ENCODE results near the gene FAM181A. TPM values are rescaled to one million over a fixed set of nuclear protein-coding genes. Genes with fewer than 3 reads are reported as not detected.

FAM181A gene
- total and polyA plus RNA-seq, 9 of the 15 experiments (the other 6 are each of a cell fraction or from before 2014, with no cell fraction given), result not detected

DNA sequence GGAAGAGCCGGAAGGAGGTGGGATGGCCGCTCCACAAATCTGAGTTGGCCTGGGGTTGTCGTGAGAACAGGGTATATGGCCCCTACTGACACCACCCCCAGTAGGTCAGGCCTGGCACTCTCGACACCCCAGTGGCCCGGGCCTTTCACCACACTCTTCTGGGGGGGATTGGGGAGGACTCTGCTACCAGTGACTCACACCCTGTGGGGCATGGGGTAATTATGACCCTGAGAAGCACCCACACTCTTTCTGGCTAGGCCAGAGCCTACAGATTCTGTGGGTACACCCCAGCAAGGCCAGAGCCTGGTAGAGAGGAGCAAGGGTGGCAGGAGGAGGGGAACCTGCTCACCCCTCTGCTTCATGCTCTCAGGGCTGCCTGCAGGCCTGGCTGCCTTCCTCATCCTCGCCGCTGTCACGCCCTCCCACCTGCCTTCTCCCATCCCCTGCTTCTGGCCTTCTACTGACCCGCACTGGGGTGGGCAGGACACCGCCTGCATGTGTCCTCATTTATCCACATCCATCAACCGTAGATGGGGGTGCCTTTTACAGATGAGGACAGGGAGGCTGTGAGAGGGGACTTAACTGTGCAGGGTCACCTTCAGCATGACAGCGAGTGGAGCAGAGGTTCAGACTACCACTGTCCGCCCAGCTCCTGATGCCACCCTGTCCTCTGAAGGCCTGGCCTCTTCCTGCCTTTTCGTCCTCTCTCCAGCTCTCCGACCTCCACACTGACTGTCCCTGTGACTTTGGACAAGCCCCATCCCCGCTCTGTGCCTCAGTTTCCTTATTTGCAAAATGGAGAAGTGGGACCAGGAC is 30.8 kb downstream of the FAM181A start:
- Histone ChIP-seq H4K20me1 (replicated peaks; ENCODE audit: control insufficient read depth, insufficient read depth, low read length) (no peaks in the 10 kb centered on the region), H3K9me3 (replicated peaks; ENCODE audit: control insufficient read depth, insufficient read depth, low read depth, low read length) (no peaks in the 10 kb centered on the region), H3K36me3 (ENCODE audit: control insufficient read depth, insufficient read depth, low read length) (no peaks in the 10 kb centered on the region), H3K4me3 (no peak overlapping the region), H3K9ac (ENCODE audit: insufficient read depth in 1 of 2, low read depth in 2 of 2, low read length in 2 of 2) (no peak overlapping the region), H3K27ac (ENCODE audit: extremely low read depth, low read depth, low read length) (no peak overlapping the region), H3K79me2 (ENCODE audit: control insufficient read depth, insufficient read depth, low read length) (no peaks in the 10 kb centered on the region), H3K27me3 (ENCODE audit: control insufficient read depth in 2 of 2, insufficient read depth in 2 of 2, low read length in 2 of 2) (peaks cover 2 to 20% of the 10 kb centered on the region in 2 experiments; a peak in 2 of 5 replicates), H2AFZ (ENCODE audit: low read depth, low read length) (no peak overlapping the region), H3K4me1 (replicated peaks in 1 of 2; ENCODE audit: control insufficient read depth in 2 of 2, insufficient read depth in 2 of 2, low read length in 2 of 2) (peaks cover 0 to 8% of the 10 kb centered on the region in 2 experiments; a peak in 1 of 5 replicates), H3K4me2 (ENCODE audit: insufficient read depth, low read length) (no peak overlapping the region), H3K9me1 (ENCODE audit: control insufficient read depth, insufficient read depth, low read length) (no peaks in the 10 kb centered on the region)
- WGBS (ENCODE audit: insufficient coverage, low coverage, missing lambda C conversion rate), result 5% methylated on average over 8 of the region's 16 CpGs
- BruUV-seq (replicated peaks), result no TSS peak
- intact Hi-C loops (cut with micrococcal nuclease) (no loop called here), in situ Hi-C loops (cut with MboI) (no loop called here)
- no peak for DNase-seq (ENCODE audit: extremely low read depth in 1 of 4, low spot score in 3 of 4)
- CTCF ChIA-PET (ENCODE audit: low intra/inter-chr PET ratio), result no interaction called here
- POLR2A ChIA-PET, result no interaction called here
- ATAC-seq, result no peak
- TF ChIP-seq NONO (IDR thresholded peaks at IDR 0.05; ENCODE audit: low read depth in 2 of 2, low read length in 1 of 2) (no peak), HMG20A (CRISPR knock-in tag; conservative IDR thresholded peaks at IDR 0.05) (no peak), GABPB1 (CRISPR knock-in tag; IDR thresholded peaks at IDR 0.05) (no peak), CCNT2 (IDR thresholded peaks at IDR 0.05; ENCODE audit: borderline replicate concordance, extremely low read depth, insufficient read length, low read depth, low read length) (no peak), FIP1L1 (IDR thresholded peaks at IDR 0.05; ENCODE audit: low read depth, low read length, poor library complexity, severe bottlenecking) (no peak), ZNF431 (CRISPR knock-in tag; IDR thresholded peaks at IDR 0.05) (no peak), SAP30 (IDR thresholded peaks at IDR 0.05; ENCODE audit: borderline replicate concordance, insufficient read depth, low read depth, low read length, poor library complexity, severe bottlenecking) (no peak), ZNF146 (CRISPR knock-in tag; IDR thresholded peaks at IDR 0.05; ENCODE audit: unreplicated experiment) (no peak)
- TF ChIP-seq, protein P1, sequence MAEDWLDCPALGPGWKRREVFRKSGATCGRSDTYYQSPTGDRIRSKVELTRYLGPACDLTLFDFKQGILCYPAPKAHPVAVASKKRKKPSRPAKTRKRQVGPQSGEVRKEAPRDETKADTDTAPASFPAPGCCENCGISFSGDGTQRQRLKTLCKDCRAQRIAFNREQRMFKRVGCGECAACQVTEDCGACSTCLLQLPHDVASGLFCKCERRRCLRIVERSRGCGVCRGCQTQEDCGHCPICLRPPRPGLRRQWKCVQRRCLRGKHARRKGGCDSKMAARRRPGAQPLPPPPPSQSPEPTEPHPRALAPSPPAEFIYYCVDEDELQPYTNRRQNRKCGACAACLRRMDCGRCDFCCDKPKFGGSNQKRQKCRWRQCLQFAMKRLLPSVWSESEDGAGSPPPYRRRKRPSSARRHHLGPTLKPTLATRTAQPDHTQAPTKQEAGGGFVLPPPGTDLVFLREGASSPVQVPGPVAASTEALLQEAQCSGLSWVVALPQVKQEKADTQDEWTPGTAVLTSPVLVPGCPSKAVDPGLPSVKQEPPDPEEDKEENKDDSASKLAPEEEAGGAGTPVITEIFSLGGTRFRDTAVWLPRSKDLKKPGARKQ (CRISPR knock-in tag; IDR thresholded peaks at IDR 0.05), result no peak
- TF ChIP-seq, protein P2, sequence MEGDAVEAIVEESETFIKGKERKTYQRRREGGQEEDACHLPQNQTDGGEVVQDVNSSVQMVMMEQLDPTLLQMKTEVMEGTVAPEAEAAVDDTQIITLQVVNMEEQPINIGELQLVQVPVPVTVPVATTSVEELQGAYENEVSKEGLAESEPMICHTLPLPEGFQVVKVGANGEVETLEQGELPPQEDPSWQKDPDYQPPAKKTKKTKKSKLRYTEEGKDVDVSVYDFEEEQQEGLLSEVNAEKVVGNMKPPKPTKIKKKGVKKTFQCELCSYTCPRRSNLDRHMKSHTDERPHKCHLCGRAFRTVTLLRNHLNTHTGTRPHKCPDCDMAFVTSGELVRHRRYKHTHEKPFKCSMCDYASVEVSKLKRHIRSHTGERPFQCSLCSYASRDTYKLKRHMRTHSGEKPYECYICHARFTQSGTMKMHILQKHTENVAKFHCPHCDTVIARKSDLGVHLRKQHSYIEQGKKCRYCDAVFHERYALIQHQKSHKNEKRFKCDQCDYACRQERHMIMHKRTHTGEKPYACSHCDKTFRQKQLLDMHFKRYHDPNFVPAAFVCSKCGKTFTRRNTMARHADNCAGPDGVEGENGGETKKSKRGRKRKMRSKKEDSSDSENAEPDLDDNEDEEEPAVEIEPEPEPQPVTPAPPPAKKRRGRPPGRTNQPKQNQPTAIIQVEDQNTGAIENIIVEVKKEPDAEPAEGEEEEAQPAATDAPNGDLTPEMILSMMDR (IDR thresholded peaks at IDR 0.05 in 2 of 3, conservative IDR thresholded peaks at IDR 0.05 in 1 of 3; ENCODE audit: insufficient read depth in 2 of 3, low read depth in 1 of 3, low read length in 3 of 3), result no peak
- TF ChIP-seq, protein P3, sequence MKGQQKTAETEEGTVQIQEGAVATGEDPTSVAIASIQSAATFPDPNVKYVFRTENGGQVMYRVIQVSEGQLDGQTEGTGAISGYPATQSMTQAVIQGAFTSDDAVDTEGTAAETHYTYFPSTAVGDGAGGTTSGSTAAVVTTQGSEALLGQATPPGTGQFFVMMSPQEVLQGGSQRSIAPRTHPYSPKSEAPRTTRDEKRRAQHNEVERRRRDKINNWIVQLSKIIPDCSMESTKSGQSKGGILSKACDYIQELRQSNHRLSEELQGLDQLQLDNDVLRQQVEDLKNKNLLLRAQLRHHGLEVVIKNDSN (CRISPR knock-in tag; IDR thresholded peaks at IDR 0.05), result no peak
- TF ChIP-seq, protein P4, sequence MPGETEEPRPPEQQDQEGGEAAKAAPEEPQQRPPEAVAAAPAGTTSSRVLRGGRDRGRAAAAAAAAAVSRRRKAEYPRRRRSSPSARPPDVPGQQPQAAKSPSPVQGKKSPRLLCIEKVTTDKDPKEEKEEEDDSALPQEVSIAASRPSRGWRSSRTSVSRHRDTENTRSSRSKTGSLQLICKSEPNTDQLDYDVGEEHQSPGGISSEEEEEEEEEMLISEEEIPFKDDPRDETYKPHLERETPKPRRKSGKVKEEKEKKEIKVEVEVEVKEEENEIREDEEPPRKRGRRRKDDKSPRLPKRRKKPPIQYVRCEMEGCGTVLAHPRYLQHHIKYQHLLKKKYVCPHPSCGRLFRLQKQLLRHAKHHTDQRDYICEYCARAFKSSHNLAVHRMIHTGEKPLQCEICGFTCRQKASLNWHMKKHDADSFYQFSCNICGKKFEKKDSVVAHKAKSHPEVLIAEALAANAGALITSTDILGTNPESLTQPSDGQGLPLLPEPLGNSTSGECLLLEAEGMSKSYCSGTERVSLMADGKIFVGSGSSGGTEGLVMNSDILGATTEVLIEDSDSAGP (CRISPR knock-in tag; IDR thresholded peaks at IDR 0.05), result no peak
- FAIRE-seq, result no peak
